Neural cell (in vitro differentiated cells): ENCODE data around the gene SPC24. TPM values are rescaled to one million over a fixed set of nuclear protein-coding genes. Genes with fewer than 3 reads are reported as not detected.
"Not testable (repeated sequence)": the region's sequence is repeated elsewhere in the genome, so short reads cannot be mapped to it uniquely, and the experiment has no call there.

Experiments used
- H2AFZ ChIP-seq: fragments of 200-600, 300-800 bp; sonication (generic), shearing (Covaris generic); 2 replicates; pipeline ENCODE4 v1.6.0; 2014; ENCODE audit warnings: low read depth, mild to moderate bottlenecking, antibody characterized with exemption, low read length, moderate library complexity
- H3F3A ChIP-seq: fragments of 200-600 bp; shearing (Covaris generic); 2 replicates; pipeline ENCODE4 v1.6.1; 2016; ENCODE audit warnings: mild to moderate bottlenecking, moderate library complexity, mixed read lengths, antibody characterized with exemption, low read length; ENCODE audit not compliant: insufficient read depth, poor library complexity, severe bottlenecking
- H3K27ac ChIP-seq: fragments of 200-600, 300-800 bp; sonication (generic), shearing (Covaris generic); 2 replicates; pipeline ENCODE4 v1.5.1; 2014; ENCODE audit warnings: mild to moderate bottlenecking, low read length, moderate library complexity
- H3K27me3 ChIP-seq: fragments of 300-800, 200-600 bp; sonication (generic), shearing (Covaris generic); 2 replicates; pipeline ENCODE4 v1.6.0; 2014; ENCODE audit warnings: mild to moderate bottlenecking, low read depth, low read length, moderate library complexity; ENCODE audit not compliant: insufficient read depth
- H3K36me3 ChIP-seq: fragments of 300-800, 200-600 bp; sonication (generic), shearing (Covaris generic); 2 replicates; pipeline ENCODE4 v1.5.1; 2014; ENCODE audit warnings: mild to moderate bottlenecking, antibody characterized with exemption, low read length, moderate library complexity; ENCODE audit not compliant: insufficient read depth
- H3K4me2 ChIP-seq: fragments of 300-800, 200-600 bp; sonication (generic), shearing (Covaris generic); 2 replicates; pipeline ENCODE4 v1.6.0; 2014; ENCODE audit warnings: mild to moderate bottlenecking, low read length
- H3K4me3 ChIP-seq: fragments of 300-800, 200-600 bp; sonication (generic), shearing (Covaris generic); 2 replicates; pipeline ENCODE4 v1.5.1; 2014; ENCODE audit warnings: mild to moderate bottlenecking, low read length, moderate library complexity
- H3K79me2 ChIP-seq: fragments of 200-600 bp; shearing (Covaris generic); replicated peaks from 2 replicates; pipeline ENCODE4 v1.6.0; 2014; ENCODE audit warnings: mild to moderate bottlenecking, low read length, moderate library complexity; ENCODE audit not compliant: insufficient read depth
- H3K9ac ChIP-seq: fragments of 300-800, 200-600 bp; sonication (generic), shearing (Covaris generic); 2 replicates; pipeline ENCODE4 v1.6.1; 2016; ENCODE audit warnings: mild to moderate bottlenecking, low read length, mixed read lengths
- H3K9me2 ChIP-seq: fragments of 200-600 bp; shearing (Covaris generic); 2 replicates; pipeline ENCODE4 v1.6.1; 2016; ENCODE audit warnings: mild to moderate bottlenecking, low read length, mixed read lengths; ENCODE audit not compliant: insufficient read depth
- H3K9me3 ChIP-seq: fragments of 200-600, 300-800 bp; sonication (generic), shearing (Covaris generic); 2 replicates; pipeline ENCODE4 v1.6.1; 2016; ENCODE audit warnings: mild to moderate bottlenecking, mixed run types, low read length, moderate library complexity, mixed read lengths
- H4K20me1 ChIP-seq: fragments of 200-600 bp; shearing (Covaris generic); 2 replicates; pipeline ENCODE4 v1.6.1; 2016; ENCODE audit warnings: mild to moderate bottlenecking, mixed run types; ENCODE audit not compliant: insufficient read depth
- EP300 ChIP-seq: fragments of 450-650 bp; conservative IDR thresholded peaks from 2 replicates; pipeline ENCODE4 v1.6.1; 2014; ENCODE audit warnings: antibody characterized with exemption, mild to moderate bottlenecking, moderate library complexity; ENCODE audit not compliant: poor library complexity, severe bottlenecking
- EZH2 ChIP-seq: fragments of 200-600, 300-800 bp; shearing (Covaris generic), sonication (generic); IDR thresholded peaks from 2 replicates; pipeline ENCODE4 v1.6.1; 2014; ENCODE audit warnings: antibody characterized with exemption, low read length, borderline replicate concordance, mild to moderate bottlenecking; ENCODE audit not compliant: insufficient read depth, poor library complexity, severe bottlenecking
- MXI1 ChIP-seq: fragments of 450-650 bp; conservative IDR thresholded peaks from 2 replicates; pipeline ENCODE4 v1.6.1; 2014; ENCODE audit warnings: antibody characterized with exemption, mild to moderate bottlenecking; ENCODE audit not compliant: poor library complexity, severe bottlenecking
- POLR2AphosphoS5 ChIP-seq: IDR thresholded peaks from 2 replicates; pipeline ENCODE4 v1.6.1; 2012
- RAD21 ChIP-seq: fragments of 450-650 bp; conservative IDR thresholded peaks from 2 replicates; pipeline ENCODE4 v1.6.1; 2014; ENCODE audit warnings: antibody characterized with exemption, mild to moderate bottlenecking, moderate library complexity
- SMC3 ChIP-seq: fragments of 450-650 bp; conservative IDR thresholded peaks from 2 replicates; pipeline ENCODE4 v1.6.1; 2014; ENCODE audit warnings: antibody characterized with exemption, mild to moderate bottlenecking, moderate library complexity; ENCODE audit not compliant: poor library complexity
- polyA plus RNA-seq: library from polyadenylated mRNA; depleted of rRNA; stranded (reverse); fragments of >200 nt; gene quantifications from 2 replicates; pipeline ENCODE4 v1.2.3, GENCODE V29; 2014
- TF ChIP-seq, protein P1 (sequence below): IDR thresholded peaks from 2 replicates; pipeline ENCODE4 v1.6.1; 2012; ENCODE audit warnings: borderline replicate concordance
- TF ChIP-seq, protein P2 (sequence below): fragments of 450-650 bp; IDR thresholded peaks from 2 replicates; pipeline ENCODE4 v1.5.1; 2014; ENCODE audit warnings: antibody characterized with exemption, mild to moderate bottlenecking, moderate library complexity; ENCODE audit not compliant: poor library complexity, severe bottlenecking

The SPC24 gene
- polyA plus RNA-seq, 1 donor from 2014 or later = 0.40 TPM

DNA sequence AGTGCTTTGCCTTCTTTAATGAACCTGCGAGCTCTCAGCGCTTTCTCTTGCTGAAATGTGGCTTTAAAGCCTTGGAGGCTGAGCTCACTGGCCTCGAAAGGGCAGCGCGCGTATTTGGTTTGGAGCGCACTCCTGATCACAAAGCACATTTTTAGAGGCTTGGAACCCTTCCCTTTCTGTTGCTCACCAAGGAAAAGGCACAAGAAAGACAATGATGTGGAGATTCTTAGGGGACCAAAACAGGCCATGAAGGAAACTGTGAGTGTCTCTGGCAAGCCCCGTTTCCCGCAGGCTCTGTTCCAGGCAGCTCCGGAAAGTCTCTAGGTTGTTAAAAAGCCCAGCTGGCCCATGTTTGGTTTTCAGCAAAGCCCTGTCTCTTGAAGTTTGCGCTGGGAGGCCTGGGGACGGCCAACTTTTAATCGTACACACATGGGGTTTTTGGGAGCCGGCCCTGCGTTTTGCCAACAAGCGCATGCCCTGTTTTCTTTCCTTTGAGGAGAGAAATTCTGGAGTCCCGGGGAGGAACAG, 9.4 kb upstream of the SPC24 start:
- Histone ChIP-seq H3K9me3 (no peaks in the 10 kb centered on the region), H3K4me3 (no peak overlapping the region), H3K27ac (no peak overlapping the region), H3K4me2 (no peak overlapping the region), H3K9ac (no peak overlapping the region), H4K20me1 (no peaks in the 10 kb centered on the region), H2AFZ (no peak overlapping the region), H3K27me3 (no peaks in the 10 kb centered on the region), H3K9me2 (no peaks in the 10 kb centered on the region), H3K79me2 (no peaks in the 10 kb centered on the region), H3K36me3 (no peaks in the 10 kb centered on the region), H3F3A (no peaks in the 10 kb centered on the region)
- TF ChIP-seq POLR2AphosphoS5 = no peak

DNA sequence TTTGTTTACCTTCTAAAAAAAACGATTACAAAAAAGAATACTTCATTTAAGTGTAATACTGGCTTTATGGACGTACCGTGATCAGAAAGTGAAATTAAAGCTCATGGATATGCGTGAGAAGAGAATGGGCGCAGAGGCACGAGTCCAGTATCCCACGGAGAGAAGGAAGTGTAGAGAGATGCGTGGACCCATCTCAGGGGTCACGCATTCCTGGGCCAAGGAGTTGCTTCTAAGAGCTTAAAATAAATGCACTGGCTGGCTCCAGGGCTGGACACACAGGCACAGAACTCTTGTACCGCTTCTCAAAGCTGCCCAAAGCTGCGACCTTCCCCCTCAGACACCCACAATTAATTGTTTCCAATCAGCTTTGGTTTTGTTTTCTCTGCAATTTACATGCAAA, 8.7 kb upstream of the SPC24 start:
- no peak overlapping the region for H3K4me2 ChIP-seq
- no peaks in the 10 kb centered on the region for H3K27me3 ChIP-seq
- H4K20me1 ChIP-seq = no peaks in the 10 kb centered on the region
- H3K9me3 ChIP-seq = no peaks in the 10 kb centered on the region
- H3K9ac ChIP-seq = no peak overlapping the region
- no peak overlapping the region for H3K4me3 ChIP-seq
- H3K79me2 ChIP-seq = no peaks in the 10 kb centered on the region
- no peaks in the 10 kb centered on the region for H3K9me2 ChIP-seq
- TF ChIP-seq, protein P1, sequence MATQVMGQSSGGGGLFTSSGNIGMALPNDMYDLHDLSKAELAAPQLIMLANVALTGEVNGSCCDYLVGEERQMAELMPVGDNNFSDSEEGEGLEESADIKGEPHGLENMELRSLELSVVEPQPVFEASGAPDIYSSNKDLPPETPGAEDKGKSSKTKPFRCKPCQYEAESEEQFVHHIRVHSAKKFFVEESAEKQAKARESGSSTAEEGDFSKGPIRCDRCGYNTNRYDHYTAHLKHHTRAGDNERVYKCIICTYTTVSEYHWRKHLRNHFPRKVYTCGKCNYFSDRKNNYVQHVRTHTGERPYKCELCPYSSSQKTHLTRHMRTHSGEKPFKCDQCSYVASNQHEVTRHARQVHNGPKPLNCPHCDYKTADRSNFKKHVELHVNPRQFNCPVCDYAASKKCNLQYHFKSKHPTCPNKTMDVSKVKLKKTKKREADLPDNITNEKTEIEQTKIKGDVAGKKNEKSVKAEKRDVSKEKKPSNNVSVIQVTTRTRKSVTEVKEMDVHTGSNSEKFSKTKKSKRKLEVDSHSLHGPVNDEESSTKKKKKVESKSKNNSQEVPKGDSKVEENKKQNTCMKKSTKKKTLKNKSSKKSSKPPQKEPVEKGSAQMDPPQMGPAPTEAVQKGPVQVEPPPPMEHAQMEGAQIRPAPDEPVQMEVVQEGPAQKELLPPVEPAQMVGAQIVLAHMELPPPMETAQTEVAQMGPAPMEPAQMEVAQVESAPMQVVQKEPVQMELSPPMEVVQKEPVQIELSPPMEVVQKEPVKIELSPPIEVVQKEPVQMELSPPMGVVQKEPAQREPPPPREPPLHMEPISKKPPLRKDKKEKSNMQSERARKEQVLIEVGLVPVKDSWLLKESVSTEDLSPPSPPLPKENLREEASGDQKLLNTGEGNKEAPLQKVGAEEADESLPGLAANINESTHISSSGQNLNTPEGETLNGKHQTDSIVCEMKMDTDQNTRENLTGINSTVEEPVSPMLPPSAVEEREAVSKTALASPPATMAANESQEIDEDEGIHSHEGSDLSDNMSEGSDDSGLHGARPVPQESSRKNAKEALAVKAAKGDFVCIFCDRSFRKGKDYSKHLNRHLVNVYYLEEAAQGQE = no peak
- TF ChIP-seq RAD21 (no peak), MXI1 (no peak), POLR2AphosphoS5 (no peak), EP300 (no peak), SMC3 (no peak), EZH2 (no peak)
- TF ChIP-seq, protein P2, sequence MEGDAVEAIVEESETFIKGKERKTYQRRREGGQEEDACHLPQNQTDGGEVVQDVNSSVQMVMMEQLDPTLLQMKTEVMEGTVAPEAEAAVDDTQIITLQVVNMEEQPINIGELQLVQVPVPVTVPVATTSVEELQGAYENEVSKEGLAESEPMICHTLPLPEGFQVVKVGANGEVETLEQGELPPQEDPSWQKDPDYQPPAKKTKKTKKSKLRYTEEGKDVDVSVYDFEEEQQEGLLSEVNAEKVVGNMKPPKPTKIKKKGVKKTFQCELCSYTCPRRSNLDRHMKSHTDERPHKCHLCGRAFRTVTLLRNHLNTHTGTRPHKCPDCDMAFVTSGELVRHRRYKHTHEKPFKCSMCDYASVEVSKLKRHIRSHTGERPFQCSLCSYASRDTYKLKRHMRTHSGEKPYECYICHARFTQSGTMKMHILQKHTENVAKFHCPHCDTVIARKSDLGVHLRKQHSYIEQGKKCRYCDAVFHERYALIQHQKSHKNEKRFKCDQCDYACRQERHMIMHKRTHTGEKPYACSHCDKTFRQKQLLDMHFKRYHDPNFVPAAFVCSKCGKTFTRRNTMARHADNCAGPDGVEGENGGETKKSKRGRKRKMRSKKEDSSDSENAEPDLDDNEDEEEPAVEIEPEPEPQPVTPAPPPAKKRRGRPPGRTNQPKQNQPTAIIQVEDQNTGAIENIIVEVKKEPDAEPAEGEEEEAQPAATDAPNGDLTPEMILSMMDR = no peak
- H3K36me3 ChIP-seq = no peaks in the 10 kb centered on the region
- H3K27ac ChIP-seq = no peak overlapping the region
- H3F3A ChIP-seq = no peaks in the 10 kb centered on the region
- H2AFZ ChIP-seq = no peak overlapping the region

DNA sequence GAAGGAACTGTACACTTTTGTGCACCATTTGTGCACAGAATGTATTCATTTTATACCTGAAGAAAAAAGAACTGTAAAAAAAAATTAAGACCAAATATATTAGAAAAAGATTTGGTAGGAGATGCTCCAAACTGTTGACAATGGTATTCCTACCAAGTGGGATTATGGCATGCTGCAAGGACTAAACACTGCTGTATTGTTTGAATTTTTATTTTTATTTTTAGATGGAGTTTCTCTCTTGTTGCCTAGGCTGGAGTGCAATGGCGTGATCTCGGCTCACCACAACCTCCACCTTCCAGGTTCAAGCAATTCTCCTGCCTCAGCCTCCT, 4.8 kb upstream of the SPC24 start:
- not testable (repeated sequence) for H3K4me2 ChIP-seq, H4K20me1 ChIP-seq, H3K79me2 ChIP-seq, H3K9me3 ChIP-seq, H3K27ac ChIP-seq, H3K9me2 ChIP-seq, H3K4me3 ChIP-seq, H3F3A ChIP-seq, H3K36me3 ChIP-seq, H3K27me3 ChIP-seq, H2AFZ ChIP-seq, H3K9ac ChIP-seq
